Measurements from ENCODE around the gene SLC29A2. TPM values are rescaled to one million over a fixed set of nuclear protein-coding genes. Genes with fewer than 3 reads are reported as not detected.
A peak's percentile ranks its signal among the peaks of the same experiment; 100 is the strongest.

SLC29A2 gene
- total RNA-seq, 1 donor from 2014 or later, result 17.4 TPM

GRCh38 chr11:66347425-66348276, 23.9 kb downstream of the SLC29A2 start, which contains the start of gene B4GAT1:
TSS of gene B4GAT1 (minus strand) at chr11:66347629. CDS start at chr11:66347545, 84 bp downstream.
- Mint-ChIP-seq H3K36me3 (ENCODE audit: low read depth) (peaks cover 6% of the 10 kb centered on the region), H3K27me3 (peaks cover 3% of the 10 kb centered on the region), H3K9me3 (no peaks in the 10 kb centered on the region), H3K27ac (peak within 1 kb of the TSS; percentile 95), H3K4me1 (peaks cover 37% of the 10 kb centered on the region), H3K4me3 (peak within 1 kb of the TSS; percentile 86)
- peak; percentile 95 for DNase-seq
- intact Hi-C loops (cut with micrococcal nuclease), result loop anchor here (1.0 to 5.0 kb wide), 4 partner anchors 24 to 610 kb away; partner anchors contain the start of genes PC, RAB1B and SLC29A2

GRCh38 chr11:66346476-66347424, 24.8 kb downstream of the SLC29A2 start:
- Mint-ChIP-seq H3K4me1 (peaks cover 38% of the 10 kb centered on the region), H3K9me3 (no peaks in the 10 kb centered on the region), H3K27ac (peak overlapping the region; percentile 70), H3K27me3 (peaks cover 3% of the 10 kb centered on the region), H3K36me3 (ENCODE audit: low read depth) (peaks cover 11% of the 10 kb centered on the region), H3K4me3 (peak overlapping the region; percentile 77)
- no peak for DNase-seq
- intact Hi-C loops (cut with micrococcal nuclease), result loop anchor here (5.0 kb wide), 3 partner anchors 41 to 611 kb away; partner anchors contain the start of genes PC and RAB1B

DNA sequence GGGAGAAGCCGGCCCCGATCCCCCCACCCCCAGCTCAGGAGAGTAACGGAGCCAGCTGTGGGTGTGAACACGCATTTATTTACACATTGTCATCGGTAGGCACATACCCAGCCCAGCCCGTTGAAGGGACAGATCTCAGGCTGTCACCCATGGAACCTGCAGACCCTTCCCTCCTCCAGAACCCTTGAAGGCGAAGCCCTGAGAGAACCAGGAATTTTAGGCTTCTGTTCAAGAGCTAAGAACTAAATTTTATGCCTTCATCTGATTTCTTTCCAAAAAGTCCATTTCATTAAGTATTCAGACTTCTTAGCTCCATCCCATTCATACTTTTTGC, 26.3 kb downstream of the SLC29A2 start:
- peaks cover 39% of the 10 kb centered on the region for H3K4me1 Mint-ChIP-seq
- peak overlapping the region; percentile 95 for H3K27ac Mint-ChIP-seq
- peaks cover 21% of the 10 kb centered on the region for H3K36me3 Mint-ChIP-seq (ENCODE audit: low read depth)
- H3K4me3 Mint-ChIP-seq, result peak overlapping the region; percentile 95
- intact Hi-C loops (cut with micrococcal nuclease), result loop anchor here (1.0 to 5.0 kb wide), 5 partner anchors 33 to 612 kb away; partner anchors contain the start of genes PC, RAB1B and YIF1A
- DNase-seq, result no peak
- H3K9me3 Mint-ChIP-seq, result no peaks in the 10 kb centered on the region
- peaks cover 3% of the 10 kb centered on the region for H3K27me3 Mint-ChIP-seq

DNA sequence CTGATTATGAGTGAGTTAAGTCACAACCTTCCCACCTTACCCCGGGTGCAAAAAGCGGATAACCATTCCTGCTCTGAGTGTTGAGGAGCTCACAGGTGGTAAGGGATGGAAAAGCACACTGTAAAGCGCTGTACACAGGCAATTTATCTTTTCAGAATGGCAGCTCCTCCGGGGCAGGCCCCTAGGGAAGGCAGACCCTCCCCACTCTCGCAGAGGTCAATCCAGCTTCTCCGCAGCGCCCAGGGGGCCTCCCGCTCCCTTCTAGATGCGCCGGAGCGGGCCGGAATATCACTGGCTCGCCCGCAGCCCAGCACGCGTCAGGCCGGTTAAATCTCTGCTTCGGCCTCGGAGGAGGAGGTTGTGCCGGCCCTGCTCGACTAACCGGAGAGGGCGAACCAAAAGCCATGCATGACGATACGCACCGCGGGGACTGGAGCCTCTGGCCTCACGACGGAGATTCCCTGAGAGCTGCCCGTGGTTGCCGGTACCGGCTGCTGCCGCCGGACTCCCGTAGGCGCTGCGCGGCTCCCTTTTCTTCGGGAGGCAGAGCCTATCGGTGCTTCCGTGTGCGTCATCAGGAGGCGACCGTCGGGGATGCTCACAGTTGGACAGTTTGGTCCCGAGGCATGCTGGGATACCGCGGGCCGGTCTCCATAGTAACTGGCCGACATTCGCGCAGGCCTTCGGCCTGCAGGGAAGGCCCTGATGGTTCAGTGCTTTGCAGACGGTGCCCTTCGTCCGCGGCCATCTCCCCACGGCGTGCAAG, 26.8 kb downstream of the SLC29A2 start, which contains the start of gene BRMS1:
Gene BRMS1, minus strand, starts transcription at position 555 of the 766 bp plus-strand sequence. CDS start 2,870 bp downstream, outside the sequence.
- intact Hi-C loops (cut with micrococcal nuclease), result loop anchor here (1.0 to 5.0 kb wide), 5 partner anchors 32 to 613 kb away; partner anchors contain the start of genes PC, RAB1B and YIF1A
- Mint-ChIP-seq H3K27me3 (peaks cover 3% of the 10 kb centered on the region), H3K27ac (peak within 1 kb of the TSS; percentile 95), H3K4me3 (peak within 1 kb of the TSS; percentile 95), H3K36me3 (ENCODE audit: low read depth) (peaks cover 22% of the 10 kb centered on the region), H3K4me1 (peaks cover 39% of the 10 kb centered on the region), H3K9me3 (no peaks in the 10 kb centered on the region)
- peak; percentile 99 for DNase-seq

DNA sequence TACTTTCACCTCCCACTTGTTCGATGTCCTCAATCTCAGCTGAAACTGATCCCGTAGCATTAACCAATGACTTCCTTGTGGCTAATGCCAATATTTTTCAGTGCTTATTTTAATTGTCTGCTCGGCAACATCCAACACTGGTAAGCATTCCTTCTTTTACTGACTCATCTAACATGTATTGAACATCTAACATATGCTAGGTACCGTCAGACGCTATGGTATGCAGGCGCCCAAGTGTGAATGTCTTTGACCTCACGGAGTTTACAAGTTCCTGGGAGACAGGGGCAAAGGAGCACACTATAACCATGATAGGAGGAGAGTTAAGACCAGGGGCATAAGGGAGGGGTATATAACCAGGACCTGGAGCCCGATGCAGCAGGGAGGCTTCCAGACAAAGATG, 28.4 kb downstream of the SLC29A2 start:
- Mint-ChIP-seq H3K4me3 (peak overlapping the region; percentile 95), H3K4me1 (peaks cover 32% of the 10 kb centered on the region), H3K36me3 (ENCODE audit: low read depth) (peaks cover 28% of the 10 kb centered on the region), H3K27ac (peak overlapping the region; percentile 51), H3K27me3 (peaks cover 3% of the 10 kb centered on the region), H3K9me3 (no peaks in the 10 kb centered on the region)
- DNase-seq, result no peak
- intact Hi-C loops (cut with micrococcal nuclease), result no loop called here

- Mint-ChIP-seq H3K4me1 (peaks cover 38% of the 10 kb centered on the region), H3K9me3 (no peaks in the 10 kb centered on the region), H3K27me3 (no peaks in the 10 kb centered on the region), H3K27ac (no peak overlapping the region), H3K36me3 (ENCODE audit: low read depth) (peaks cover 31% of the 10 kb centered on the region), H3K4me3 (no peak overlapping the region)
- intact Hi-C loops (cut with micrococcal nuclease), result no loop called here
- DNase-seq, result no peak
These were observed 29.9 kb downstream of the SLC29A2 start for GRCh38 chr11:66341502-66342126.

DNA sequence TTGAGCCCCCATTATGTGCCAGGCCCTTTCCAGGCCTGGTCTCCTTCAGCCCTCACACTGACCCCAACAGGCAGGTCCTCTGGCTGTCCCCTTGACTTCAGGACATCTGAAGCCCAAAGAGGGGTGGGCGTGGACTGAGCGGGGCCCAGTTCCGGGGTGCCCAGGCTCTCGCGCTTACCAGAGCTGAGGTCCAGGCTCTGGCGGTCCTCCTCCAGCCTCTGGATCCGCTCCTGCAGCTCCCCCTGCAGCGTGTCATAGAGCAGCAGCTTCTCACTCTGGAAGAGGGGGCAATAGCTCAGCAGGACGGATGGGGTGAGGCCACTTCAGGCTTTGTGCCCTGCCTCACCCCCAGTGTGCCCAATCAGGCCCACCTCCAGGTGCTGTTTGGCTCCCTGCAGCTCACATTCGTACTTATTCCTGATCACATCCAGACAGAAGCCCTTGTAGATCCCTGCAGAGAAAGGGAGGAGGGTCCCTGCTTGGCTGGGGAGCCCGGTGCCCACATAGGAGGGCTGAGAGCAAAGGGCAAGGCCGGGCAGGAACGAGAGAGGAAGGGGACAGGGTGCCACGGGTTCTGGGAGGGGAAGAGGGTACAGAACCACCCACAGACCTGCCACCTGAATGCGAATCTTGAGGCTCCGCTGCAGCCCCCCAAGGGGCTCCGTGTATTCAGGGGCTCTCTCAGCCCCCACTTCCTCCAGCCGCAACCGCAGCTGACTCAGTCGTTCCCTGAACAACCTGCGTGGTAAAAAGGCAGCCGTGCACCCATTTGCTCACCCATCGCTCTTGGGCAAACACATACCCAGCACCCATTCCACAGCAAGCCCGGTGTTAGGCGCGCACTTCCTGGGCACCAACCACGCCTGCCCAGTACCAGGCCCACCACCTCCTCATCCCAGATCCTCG, 30.7 kb downstream of the SLC29A2 start:
- peaks cover 31% of the 10 kb centered on the region for H3K36me3 Mint-ChIP-seq (ENCODE audit: low read depth)
- intact Hi-C loops (cut with micrococcal nuclease), result no loop called here
- H3K27ac Mint-ChIP-seq, result no peak overlapping the region
- no peaks in the 10 kb centered on the region for H3K27me3 Mint-ChIP-seq
- peaks cover 42% of the 10 kb centered on the region for H3K4me1 Mint-ChIP-seq
- no peak overlapping the region for H3K4me3 Mint-ChIP-seq
- no peaks in the 10 kb centered on the region for H3K9me3 Mint-ChIP-seq
- no peak for DNase-seq

GRCh38 chr11:66339686-66340483, 31.7 kb downstream of the SLC29A2 start:
- no peak overlapping the region for H3K4me3 Mint-ChIP-seq
- H3K9me3 Mint-ChIP-seq, result no peaks in the 10 kb centered on the region
- peaks cover 36% of the 10 kb centered on the region for H3K4me1 Mint-ChIP-seq
- H3K27ac Mint-ChIP-seq, result no peak overlapping the region
- intact Hi-C loops (cut with micrococcal nuclease), result no loop called here
- peaks cover 2% of the 10 kb centered on the region for H3K27me3 Mint-ChIP-seq
- DNase-seq, result no peak
- peaks cover 31% of the 10 kb centered on the region for H3K36me3 Mint-ChIP-seq (ENCODE audit: low read depth)

DNA sequence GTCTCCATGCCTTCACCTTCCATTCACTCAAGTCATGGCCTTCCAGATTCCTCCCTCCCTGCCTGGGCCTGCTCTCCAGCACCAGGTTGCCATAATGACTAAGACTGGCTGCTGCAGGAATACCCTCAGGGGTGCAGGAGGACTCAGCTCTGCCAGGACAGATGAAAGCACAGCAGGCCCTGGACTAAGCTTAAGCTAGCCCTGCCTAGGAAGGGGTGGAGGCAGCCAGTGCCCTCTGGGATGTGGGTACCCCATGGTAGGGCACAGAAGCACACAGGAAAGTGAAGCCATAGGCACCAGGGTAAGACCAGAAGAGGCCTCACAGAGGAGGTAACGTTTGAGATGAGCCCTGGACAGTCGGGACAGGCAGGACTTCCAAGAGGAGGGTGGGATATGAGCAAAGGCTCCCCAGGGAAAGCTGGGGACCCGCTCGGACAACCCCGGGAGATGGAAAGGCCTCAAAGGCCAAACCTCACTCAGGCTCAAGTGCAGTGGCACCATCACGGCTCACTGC, 32.3 kb downstream of the SLC29A2 start:
- intact Hi-C loops (cut with micrococcal nuclease), result no loop called here
- peaks cover 31% of the 10 kb centered on the region for H3K36me3 Mint-ChIP-seq (ENCODE audit: low read depth)
- peaks cover 2% of the 10 kb centered on the region for H3K27me3 Mint-ChIP-seq
- H3K27ac Mint-ChIP-seq, result no peak overlapping the region
- DNase-seq, result no peak
- H3K4me1 Mint-ChIP-seq, result peaks cover 32% of the 10 kb centered on the region
- H3K4me3 Mint-ChIP-seq, result no peak overlapping the region
- H3K9me3 Mint-ChIP-seq, result no peaks in the 10 kb centered on the region

- H3K9me3 Mint-ChIP-seq, result no peaks in the 10 kb centered on the region
- no peak overlapping the region for H3K27ac Mint-ChIP-seq
- H3K27me3 Mint-ChIP-seq, result peaks cover 2% of the 10 kb centered on the region
- no peak overlapping the region for H3K4me3 Mint-ChIP-seq
- intact Hi-C loops (cut with micrococcal nuclease), result no loop called here
- peaks cover 27% of the 10 kb centered on the region for H3K4me1 Mint-ChIP-seq
- no peak for DNase-seq
- peaks cover 31% of the 10 kb centered on the region for H3K36me3 Mint-ChIP-seq (ENCODE audit: low read depth)
These were observed 33.0 kb downstream of the SLC29A2 start for GRCh38 chr11:66338276-66339161.

Measured in activated CD4-positive, alpha-beta T cell treated with anti-CD3 and anti-CD28 coated beads, Interleukin-2, amount 10 ng/mL, durations not matched to agents 24 days and 14 days (primary cell).